Esophagus squamous epithelium (tissue), 4 donors: ENCODE data around the gene GPAT3.

Experiments
- CTCF ChIP-seq, 6 experiments: fragments of 450-650 bp in 4 of 6; fragments of 200-600 bp in 2 of 6; sonication (generic) in 2 of 6; IDR thresholded peaks; one replicate each; pipeline ENCODE4 v1.5.1; 2016 to 2019; ENCODE audit warnings: antibody characterized with exemption in 6 of 6, mild to moderate bottlenecking in 4 of 6, moderate library complexity in 4 of 6
- POLR2A ChIP-seq, 4 donors: fragments of 450-650 bp; IDR thresholded peaks; one replicate each; pipeline ENCODE4 v1.6.1; 2017; ENCODE audit warnings: antibody characterized with exemption in 4 of 4, mild to moderate bottlenecking in 4 of 4, moderate library complexity in 3 of 4

GRCh38 chr4:83618991-83619645 is 83.2 kb downstream of the GPAT3 start:
- no peak for TF ChIP-seq CTCF (IDR thresholded peaks at IDR 0.05)
- no peak for TF ChIP-seq POLR2A (IDR thresholded peaks at IDR 0.05)
